RWPE1 (cell line): Measurements from ENCODE around the gene ULBP2.
"Not testable (repeated sequence)": the region's sequence is repeated elsewhere in the genome, so short reads cannot be mapped to it uniquely, and the experiment has no call there.

ENCODE experiments used
- CTCF ChIA-PET: fragments of 350-600 bp; sonication (Branson Sonifier 250); formaldehyde crosslinking; extraction: SDS; loops from one replicate; lab custom pipeline; 2021; lab: Yijun Ruan, JAX
- POLR2A ChIA-PET: fragments of 400-600 bp; formaldehyde crosslinking; extraction: SDS; loops from one replicate; lab custom pipeline; 2020; ENCODE audit warnings: antibody characterized with exemption; ENCODE audit not compliant: low non-redundant PET; lab: Yijun Ruan, JAX
- DNase-seq: peaks from one replicate; pipeline ENCODE4 v3.0.0; 2012; ENCODE audit warnings: low spot score
- H3K27ac ChIP-seq: fragments of 450-650 bp; 2 replicates; pipeline ENCODE4 v1.5.1; 2017
- CTCF ChIP-seq: fragments of 450-650 bp; conservative IDR thresholded peaks from 2 replicates; pipeline ENCODE4 v1.5.1; 2017; ENCODE audit warnings: low read depth, mild to moderate bottlenecking

The ULBP2 gene

GRCh38 chr6:149964308-149965193, 22.7 kb downstream of the ULBP2 start:
- no peak for TF ChIP-seq CTCF
- H3K27ac ChIP-seq, result peak overlapping the region; percentile 72
- DNase-seq, result peak; percentile 34
- CTCF ChIA-PET, result interaction anchor here (0.9 kb wide), 1 partner anchor 431 kb away, joined by 3 read pairs; no protein-coding TSS in a partner anchor
- POLR2A ChIA-PET, result interaction anchor here (1.1 kb wide), 1 partner anchor 24 kb away, joined by 3 read pairs; no protein-coding TSS in a partner anchor

- H3K27ac ChIP-seq, result no peak overlapping the region
- DNase-seq, result peak; percentile 12
- CTCF ChIA-PET, result interaction anchor here (0.6 kb wide), 1 partner anchor 419 kb away, joined by 5 read pairs; no protein-coding TSS in a partner anchor
- TF ChIP-seq CTCF, result no peak
- POLR2A ChIA-PET, result no interaction called here
These were observed 23.6 kb downstream of the ULBP2 start for GRCh38 chr6:149965194-149966020.

DNA sequence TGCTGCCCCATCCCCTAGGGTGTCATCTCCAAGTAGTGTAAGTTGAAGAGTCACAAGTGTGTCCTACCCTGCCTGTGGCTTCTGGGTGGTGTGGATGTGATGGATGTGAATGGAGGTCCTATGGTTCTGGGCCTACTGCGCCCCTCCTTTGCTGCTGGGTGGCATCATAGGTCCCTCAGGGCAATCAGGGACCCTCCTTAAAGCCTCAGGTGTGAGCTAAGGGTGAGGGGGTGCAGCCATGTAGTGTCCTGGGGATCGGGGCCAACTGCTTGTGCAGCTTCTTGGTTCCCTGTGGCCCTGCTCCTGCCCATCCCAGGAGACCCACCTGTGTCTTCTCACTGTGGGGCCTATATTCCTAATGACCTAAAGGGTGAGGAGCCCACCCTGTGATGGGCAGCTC, 24.5 kb downstream of the ULBP2 start:
- H3K27ac ChIP-seq, DNase-seq, POLR2A ChIA-PET, CTCF ChIA-PET: not testable (repeated sequence)

DNA sequence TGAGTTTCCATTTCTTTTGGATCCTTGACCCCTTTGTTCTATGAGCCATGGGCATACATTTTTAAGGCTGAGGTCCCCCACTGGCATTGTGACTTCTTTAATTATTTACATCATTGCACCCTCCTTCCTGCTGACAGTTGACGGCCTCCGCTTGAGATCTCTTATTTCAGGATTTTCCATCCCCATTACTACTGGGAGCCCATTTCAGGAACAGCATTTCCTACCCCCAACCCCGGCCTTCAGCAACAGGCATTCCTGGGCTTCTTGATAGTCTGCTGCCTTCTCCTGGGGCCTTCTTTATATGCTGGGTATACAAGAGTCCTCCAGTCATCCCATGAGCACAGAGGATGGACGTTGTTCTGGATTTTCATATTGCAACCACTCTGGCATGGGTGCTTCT, 25.8 kb downstream of the ULBP2 start:
- no peak for TF ChIP-seq CTCF
- H3K27ac ChIP-seq, result no peak overlapping the region
- ChIA-PET CTCF (no interaction called here), POLR2A (no interaction called here)
- no peak for DNase-seq

DNA sequence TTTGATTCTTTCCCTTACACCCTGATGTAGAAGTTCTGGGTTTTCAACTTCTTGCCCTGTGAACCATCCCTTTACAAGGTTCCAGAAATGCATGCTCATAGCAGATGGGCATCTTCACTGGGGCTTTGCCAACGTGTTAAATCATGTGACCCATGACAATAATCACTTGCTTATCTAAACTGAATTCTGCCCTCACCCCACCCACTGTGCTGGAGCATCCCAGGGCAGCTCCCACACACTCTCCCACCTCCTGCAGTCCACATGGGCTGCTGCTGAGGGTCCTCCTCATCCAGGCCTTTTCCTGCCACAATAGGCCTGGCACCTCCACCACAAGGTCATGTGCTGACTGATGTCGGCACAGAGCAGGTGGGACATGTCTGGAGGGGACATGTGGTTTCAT, 26.2 kb downstream of the ULBP2 start:
- CTCF ChIA-PET, H3K27ac ChIP-seq, POLR2A ChIA-PET: not testable (repeated sequence)

DNA sequence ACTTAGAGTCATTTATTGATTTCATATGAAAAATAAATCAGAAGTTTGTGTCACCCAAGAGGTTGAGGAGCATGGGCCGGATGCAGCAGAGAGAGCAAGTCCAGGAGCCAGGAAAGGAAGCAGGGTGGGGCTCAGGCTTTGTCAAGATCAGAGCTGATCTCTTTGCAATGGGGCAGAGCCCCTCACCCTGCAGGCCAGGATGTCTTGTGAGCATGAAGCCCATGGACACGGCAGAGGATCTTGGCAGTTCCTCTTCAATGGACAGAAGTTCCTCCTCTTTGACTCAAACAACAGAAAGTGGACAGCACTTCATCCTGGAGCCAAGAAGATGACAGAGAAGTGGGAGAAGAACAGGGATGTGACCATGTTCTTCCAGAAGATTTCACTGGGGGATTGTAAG, 27.1 kb downstream of the ULBP2 start:
- DNase-seq, CTCF ChIA-PET, H3K27ac ChIP-seq, POLR2A ChIA-PET: not testable (repeated sequence)

More for the DNA sequence above, 26.2 kb downstream of the ULBP2 start:
- not testable (repeated sequence) for DNase-seq

GRCh38 chr6:149969635-149970034, 27.8 kb downstream of the ULBP2 start:
- H3K27ac ChIP-seq, result no peak overlapping the region
- POLR2A ChIA-PET, result no interaction called here
- no peak for TF ChIP-seq CTCF
- DNase-seq, result no peak
- CTCF ChIA-PET, result interaction anchor here (0.5 kb wide), 1 partner anchor 1185 kb away, joined by 3 read pairs; no protein-coding TSS in a partner anchor

DNA sequence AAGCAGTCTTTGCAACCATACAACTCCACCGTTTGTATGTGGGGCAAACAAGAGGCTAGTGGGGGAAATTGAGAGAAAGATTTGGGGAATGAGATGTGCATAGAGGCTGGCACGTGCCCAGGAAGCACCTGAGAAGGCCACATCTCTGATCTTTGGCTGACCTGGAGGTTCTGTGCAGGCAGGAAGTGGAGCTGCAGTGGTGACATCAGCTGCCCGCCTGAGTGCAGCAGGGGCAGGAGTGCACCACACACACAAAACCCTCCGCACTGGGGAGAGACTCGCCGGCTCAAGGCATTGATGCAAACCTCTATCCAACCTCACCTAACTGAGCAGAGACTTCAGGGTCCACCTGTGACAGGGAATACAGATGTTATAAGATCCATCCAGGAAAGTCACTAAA, 32.6 kb downstream of the ULBP2 start:
- DNase-seq, CTCF ChIA-PET, POLR2A ChIA-PET, H3K27ac ChIP-seq: not testable (repeated sequence)
